Measurements from ENCODE around the gene EYA4.

EYA4 gene

DNA sequence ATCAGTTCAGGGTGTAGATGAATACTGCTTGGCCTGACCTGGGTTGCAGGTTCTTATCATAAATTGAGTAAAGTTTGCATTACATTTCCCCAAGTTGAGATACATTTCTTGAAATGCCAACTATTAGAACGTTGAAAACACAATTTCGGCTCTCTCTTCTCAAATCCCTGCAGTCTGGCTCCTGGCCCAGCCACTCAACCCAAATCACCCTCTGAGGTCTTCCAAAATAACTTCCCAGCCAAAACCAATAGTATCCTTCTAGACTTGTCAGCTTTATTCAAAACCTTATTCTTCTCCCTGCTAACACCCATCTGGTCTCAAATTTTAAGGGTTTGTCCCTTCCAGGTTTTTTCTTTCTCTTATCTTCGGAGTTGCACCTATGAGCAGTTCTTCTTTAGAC lies 263.6 kb downstream of the EYA4 start:
- no peak overlapping the region for H3K4me3 ChIP-seq (ENCODE audit: low read depth, low read length)
- TF ChIP-seq, protein P1, sequence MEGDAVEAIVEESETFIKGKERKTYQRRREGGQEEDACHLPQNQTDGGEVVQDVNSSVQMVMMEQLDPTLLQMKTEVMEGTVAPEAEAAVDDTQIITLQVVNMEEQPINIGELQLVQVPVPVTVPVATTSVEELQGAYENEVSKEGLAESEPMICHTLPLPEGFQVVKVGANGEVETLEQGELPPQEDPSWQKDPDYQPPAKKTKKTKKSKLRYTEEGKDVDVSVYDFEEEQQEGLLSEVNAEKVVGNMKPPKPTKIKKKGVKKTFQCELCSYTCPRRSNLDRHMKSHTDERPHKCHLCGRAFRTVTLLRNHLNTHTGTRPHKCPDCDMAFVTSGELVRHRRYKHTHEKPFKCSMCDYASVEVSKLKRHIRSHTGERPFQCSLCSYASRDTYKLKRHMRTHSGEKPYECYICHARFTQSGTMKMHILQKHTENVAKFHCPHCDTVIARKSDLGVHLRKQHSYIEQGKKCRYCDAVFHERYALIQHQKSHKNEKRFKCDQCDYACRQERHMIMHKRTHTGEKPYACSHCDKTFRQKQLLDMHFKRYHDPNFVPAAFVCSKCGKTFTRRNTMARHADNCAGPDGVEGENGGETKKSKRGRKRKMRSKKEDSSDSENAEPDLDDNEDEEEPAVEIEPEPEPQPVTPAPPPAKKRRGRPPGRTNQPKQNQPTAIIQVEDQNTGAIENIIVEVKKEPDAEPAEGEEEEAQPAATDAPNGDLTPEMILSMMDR (IDR thresholded peaks at IDR 0.05; ENCODE audit: low read depth, low read length, missing control alignments): no peak
- DNase-seq (ENCODE audit: low read depth): no peak

DNA sequence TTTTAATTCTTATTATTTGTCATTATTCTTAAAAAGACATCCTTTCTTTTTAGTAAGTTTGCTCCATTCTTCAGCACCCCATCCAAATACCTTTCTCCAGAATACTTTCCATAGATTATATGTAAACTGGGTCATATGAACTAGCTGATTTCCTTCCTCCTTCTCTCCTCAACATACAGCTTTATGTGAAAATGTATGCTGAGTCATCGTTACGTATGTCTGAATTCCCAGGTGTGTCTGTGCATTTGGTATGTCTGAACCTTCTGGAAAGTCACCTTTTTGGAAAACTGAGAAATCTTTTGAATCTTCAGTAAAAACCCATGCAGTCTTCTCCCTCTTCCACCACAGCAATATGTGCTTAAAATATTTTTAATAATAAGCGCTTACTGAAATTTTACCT lies 264.5 kb downstream of the EYA4 start:
- H3K4me3 ChIP-seq (ENCODE audit: low read depth, low read length): no peak overlapping the region
- TF ChIP-seq, protein P1 (IDR thresholded peaks at IDR 0.05; ENCODE audit: low read depth, low read length, missing control alignments): no peak
- no peak for DNase-seq (ENCODE audit: low read depth)

DNA sequence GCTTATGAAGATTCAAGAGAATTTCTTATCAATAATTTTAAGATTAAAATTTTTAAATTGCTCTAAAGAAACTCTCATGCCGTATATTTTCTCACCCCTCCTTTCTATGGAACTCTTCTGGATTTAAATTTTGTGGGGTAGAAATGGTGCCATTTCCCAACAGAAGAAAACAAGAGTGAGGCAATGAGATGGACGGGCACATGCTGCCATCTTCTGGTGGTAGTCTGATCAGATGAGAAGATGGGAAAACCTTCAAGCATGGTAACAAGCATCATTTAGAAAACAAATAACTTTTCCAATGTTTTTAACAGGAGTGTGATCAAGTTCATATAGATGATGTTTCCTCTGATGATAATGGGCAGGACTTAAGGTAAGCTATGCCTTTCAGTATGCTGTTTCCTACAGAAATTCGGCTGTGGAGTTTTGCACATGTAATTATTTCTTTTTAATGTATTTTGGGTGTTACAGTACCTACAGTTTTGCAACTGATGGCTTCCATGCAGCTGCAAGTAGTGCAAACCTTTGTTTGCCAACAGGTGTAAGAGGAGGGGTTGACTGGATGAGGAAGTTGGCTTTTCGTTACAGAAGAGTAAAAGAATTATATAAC lies 271.4 kb downstream of the EYA4 start:
- TF ChIP-seq, protein P1 (IDR thresholded peaks at IDR 0.05; ENCODE audit: low read depth, low read length, missing control alignments): peak; percentile 54
- DNase-seq (ENCODE audit: low read depth): no peak
- H3K4me3 ChIP-seq (ENCODE audit: low read depth, low read length): no peak overlapping the region

DNA sequence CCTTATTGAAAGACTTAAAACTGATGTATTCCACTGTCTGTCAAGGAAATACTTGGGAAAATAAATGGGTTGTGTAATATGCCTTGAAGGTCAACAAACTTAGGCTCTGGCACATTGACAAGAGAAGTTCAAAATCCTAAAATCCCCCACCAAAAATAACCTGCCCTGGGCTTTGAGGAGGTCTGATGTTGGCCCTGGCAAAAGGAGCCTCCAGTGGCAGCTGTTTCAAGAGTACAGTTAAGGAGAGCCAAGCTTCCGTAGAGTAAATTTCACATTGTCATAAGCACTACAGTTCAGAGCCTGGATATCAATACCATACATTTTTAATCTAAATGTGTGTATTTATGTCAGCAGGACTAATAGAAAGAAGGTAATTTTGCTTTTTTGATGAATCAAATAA lies 282.7 kb downstream of the EYA4 start:
- no peak for DNase-seq (ENCODE audit: low read depth)
- TF ChIP-seq, protein P1 (IDR thresholded peaks at IDR 0.05; ENCODE audit: low read depth, low read length, missing control alignments): no peak
- H3K4me3 ChIP-seq (ENCODE audit: low read depth, low read length): no peak overlapping the region

DNA sequence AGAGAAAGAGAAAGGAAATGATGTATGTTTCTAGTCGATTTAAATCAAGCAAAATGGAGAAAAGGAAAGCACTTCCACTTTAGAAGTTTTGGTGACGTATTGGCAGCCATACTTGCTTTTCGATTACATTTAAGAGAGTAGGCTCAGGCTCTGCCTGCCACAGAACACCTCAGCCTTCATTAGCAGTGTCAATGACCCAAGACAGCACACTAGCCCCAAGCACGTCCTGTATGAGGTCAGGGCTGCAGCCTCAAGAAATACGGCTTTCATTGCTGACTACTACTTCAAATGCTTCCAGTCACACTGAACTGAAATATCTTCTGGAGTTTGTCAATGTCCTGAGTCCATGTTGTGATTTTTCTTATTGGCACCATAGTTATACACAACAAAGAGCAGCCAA lies 285.3 kb downstream of the EYA4 start:
- no peak for DNase-seq (ENCODE audit: low read depth)
- TF ChIP-seq, protein P1 (IDR thresholded peaks at IDR 0.05; ENCODE audit: low read depth, low read length, missing control alignments): no peak
- H3K4me3 ChIP-seq (ENCODE audit: low read depth, low read length): no peak overlapping the region

DNA sequence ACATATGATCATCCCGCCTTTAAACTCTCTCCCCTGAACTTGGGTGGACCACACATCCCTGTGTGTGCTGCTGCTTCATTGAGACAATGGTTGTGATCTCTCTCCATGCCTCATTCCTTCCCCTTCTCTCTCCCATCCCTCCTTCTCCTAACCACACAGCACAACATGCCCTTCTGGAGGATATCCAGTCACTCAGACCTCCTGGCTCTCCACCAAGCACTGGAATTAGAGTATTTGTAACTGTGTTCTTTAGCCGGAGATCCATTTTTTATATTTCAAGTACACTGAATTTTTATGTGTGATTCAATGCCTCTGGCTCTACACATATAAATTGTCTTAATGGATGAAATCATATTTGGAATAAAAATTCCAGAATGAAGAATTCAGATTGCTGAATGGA lies 287.4 kb downstream of the EYA4 start:
- DNase-seq (ENCODE audit: low read depth): no peak
- H3K4me3 ChIP-seq (ENCODE audit: low read depth, low read length): no peak overlapping the region
- TF ChIP-seq, protein P1 (IDR thresholded peaks at IDR 0.05; ENCODE audit: low read depth, low read length, missing control alignments): no peak

DNA sequence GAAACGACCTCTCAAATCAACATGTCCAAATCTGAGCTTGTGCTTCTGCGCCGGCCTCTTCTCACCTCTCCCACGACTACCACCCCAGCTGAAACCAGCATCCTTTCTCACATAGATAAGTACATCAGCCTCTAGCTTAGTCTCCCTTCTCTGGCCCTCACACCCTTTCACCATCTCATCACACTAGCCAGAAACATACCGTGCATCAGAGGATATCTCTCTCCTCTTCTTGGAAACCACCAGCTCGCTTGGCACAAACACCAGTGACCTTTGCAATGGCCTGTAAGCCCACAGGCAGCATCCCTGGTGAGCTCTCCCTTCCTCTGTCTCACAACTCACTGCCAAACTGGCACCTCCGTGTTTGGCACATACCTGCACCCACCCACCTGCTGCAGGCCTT lies 291.8 kb downstream of the EYA4 start:
- TF ChIP-seq, protein P1 (IDR thresholded peaks at IDR 0.05; ENCODE audit: low read depth, low read length, missing control alignments): no peak
- DNase-seq (ENCODE audit: low read depth): no peak
- no peak overlapping the region for H3K4me3 ChIP-seq (ENCODE audit: low read depth, low read length)

All from GM12864 (cell line).